HG03460 (cell line): ENCODE results near the gene ANKRD12.
A peak's percentile ranks its signal among the peaks of the same experiment; 100 is the strongest.

Experiments
- ATAC-seq: cut with Tn5 transposase; IDR thresholded peaks from one replicate; pipeline ENCODE4 v1.9.1; 2021; ENCODE audit not compliant: unreplicated experiment

ANKRD12 gene

DNA sequence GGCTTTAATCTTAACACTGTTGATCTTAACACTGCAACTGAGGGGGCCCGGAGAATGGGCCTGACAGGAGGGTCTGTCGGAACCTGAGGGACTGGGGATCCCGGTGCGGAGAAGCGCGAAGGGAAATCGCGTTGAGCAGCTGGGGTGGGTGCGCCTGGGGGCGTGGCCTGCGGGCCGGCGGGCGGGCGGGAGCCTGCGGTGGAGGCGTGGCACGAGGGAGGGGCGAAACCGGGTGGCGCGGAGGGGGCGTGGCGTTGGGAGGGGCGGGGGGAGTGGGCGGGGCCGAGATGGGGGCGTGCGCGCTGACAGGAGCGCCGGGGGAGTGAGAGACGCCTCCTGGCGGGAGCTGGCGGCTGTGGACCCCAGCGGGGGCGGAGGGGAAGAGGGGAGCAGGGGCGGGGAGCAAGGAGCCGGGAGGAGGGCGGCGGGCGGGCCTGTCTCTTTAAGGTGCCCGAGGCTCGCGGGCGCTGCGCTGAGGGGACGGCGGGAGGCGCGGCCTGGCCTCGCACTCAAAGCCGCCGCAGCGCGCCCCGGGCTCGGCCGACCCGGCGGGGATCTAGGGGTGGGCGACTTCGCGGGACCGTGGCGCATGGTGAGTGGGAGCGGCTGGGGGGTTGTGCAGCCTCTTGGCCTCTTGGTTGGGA, 197.9 kb downstream of the ANKRD12 start, which contains the start of gene TWSG1:
Gene TWSG1, plus strand, starts transcription at position 445 of the 644 bp plus-strand sequence. CDS start 2,457 bp downstream, outside the sequence.
- peak; percentile 76 for ATAC-seq

DNA sequence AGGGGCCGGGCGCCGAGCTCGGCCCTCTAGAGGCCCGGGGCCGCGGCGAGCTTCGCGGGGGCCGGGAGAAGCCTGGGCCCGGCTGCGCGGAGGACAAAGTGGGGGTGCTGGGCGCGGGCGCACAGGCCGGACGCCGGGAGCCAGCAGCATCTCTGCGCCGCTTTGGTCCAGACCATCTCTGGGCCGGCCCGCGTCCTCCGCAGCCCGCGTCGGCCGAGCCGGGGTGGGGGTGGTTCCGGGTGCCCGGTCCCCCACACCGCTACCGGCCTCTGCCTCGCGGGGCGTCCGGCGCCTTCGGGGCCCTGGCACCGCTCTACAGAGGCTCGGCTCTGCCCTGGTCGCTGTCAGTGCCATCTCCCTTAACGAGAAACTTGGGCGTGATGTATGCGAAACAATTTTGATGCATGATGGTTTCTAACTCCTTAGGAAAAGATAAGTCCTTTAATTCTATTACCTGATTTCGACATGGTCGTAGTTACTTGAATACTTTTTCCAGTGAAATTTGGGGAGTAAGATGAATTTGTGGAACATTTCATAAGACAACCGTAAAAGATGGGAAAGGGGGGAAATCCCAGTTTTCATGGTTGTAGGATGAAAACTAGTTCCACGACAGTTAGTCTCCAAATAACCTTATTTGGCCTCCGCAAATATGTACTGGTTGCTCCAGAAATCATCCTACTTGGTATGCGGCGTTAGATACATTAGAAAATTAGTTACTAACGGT, 198.6 kb downstream of the ANKRD12 start:
- ATAC-seq: peak; percentile 45
